Body of pancreas (tissue), 4 donors: ENCODE measurements around the gene FCN1. TPM values are rescaled to one million over a fixed set of nuclear protein-coding genes. Genes with fewer than 3 reads are reported as not detected.

Experiments used
- ATAC-seq: fragments of 150-250 bp; one replicate; pipeline ENCODE4 v1.9.1; 2016
- DNase-seq, 4 donors: peaks; one replicate each; pipeline ENCODE4 v3.0.0-alpha.2; 2019
- H3K27ac ChIP-seq, 4 donors: fragments of 200-600 bp; sonication (generic); 1 replicate in 3 of 4; 2 replicates in 1 of 4; pipeline versions ENCODE4 v1.5.1 to v1.6.1; 2016 to 2019; ENCODE audit warnings: mild to moderate bottlenecking in 1 of 4, mixed read lengths in 1 of 4, moderate library complexity in 1 of 4
- H3K27me3 ChIP-seq, 2 donors: fragments of 200-600 bp; sonication (generic); one replicate each; pipeline ENCODE4 v1.6.0; 2016; ENCODE audit warnings: mild to moderate bottlenecking in 1 of 2
- H3K36me3 ChIP-seq, 2 donors: fragments of 200-600 bp; sonication (generic); replicated peaks in 1 of 2; 2 replicates each; pipeline ENCODE4 v1.5.1; 2016; ENCODE audit warnings: low read depth in 2 of 2; ENCODE audit not compliant: insufficient read depth in 1 of 2
- H3K4me1 ChIP-seq: fragments of 200-600 bp; sonication (generic); one replicate; pipeline ENCODE4 v1.6.0; 2016
- H3K4me3 ChIP-seq, 2 donors: fragments of 200-600 bp; sonication (generic); 1 replicate in 1 of 2; 2 replicates in 1 of 2; pipeline ENCODE4 v1.5.1; 2016 to 2019
- H3K9me3 ChIP-seq, 3 donors: fragments of 200-600 bp; sonication (generic); 1 replicate in 2 of 3; 2 replicates in 1 of 3; pipeline ENCODE4 v1.5.1; 2016
- POLR2A ChIP-seq, 3 donors: fragments of 450-650 bp; IDR thresholded peaks; one replicate each; pipeline ENCODE4 v1.6.1; 2016; ENCODE audit warnings: antibody characterized with exemption in 3 of 3, mild to moderate bottlenecking in 2 of 3
- WGBS, 2 donors: methylation state at CpG; one replicate each; pipeline ENCODE4 v1.1.5; 2017; 5-methylcytosine and 5-hydroxymethylcytosine counted together
- intact Hi-C: fragments of 100-400 bp; cut with DNase I; formaldehyde crosslinking; loops from one replicate; pipeline ENCODE4 v1.15.1; 2023
- total RNA-seq, 2 donors: library from RNA; depleted of rRNA; stranded (reverse); fragments of >200 nt; gene quantifications; one replicate each; pipeline ENCODE4 v1.1.0, GENCODE V29; 2016
- TF ChIP-seq, protein P1 (sequence below), 7 experiments: fragments of 450-650 bp in 4 of 7; fragments of 200-600 bp in 3 of 7; sonication (generic) in 3 of 7; IDR thresholded peaks; one replicate each; pipeline ENCODE4 v1.5.1; 2016 to 2019; ENCODE audit warnings: antibody characterized with exemption in 7 of 7

Gene FCN1
- total RNA-seq, 2 donors from 2014 or later, result not detected

DNA sequence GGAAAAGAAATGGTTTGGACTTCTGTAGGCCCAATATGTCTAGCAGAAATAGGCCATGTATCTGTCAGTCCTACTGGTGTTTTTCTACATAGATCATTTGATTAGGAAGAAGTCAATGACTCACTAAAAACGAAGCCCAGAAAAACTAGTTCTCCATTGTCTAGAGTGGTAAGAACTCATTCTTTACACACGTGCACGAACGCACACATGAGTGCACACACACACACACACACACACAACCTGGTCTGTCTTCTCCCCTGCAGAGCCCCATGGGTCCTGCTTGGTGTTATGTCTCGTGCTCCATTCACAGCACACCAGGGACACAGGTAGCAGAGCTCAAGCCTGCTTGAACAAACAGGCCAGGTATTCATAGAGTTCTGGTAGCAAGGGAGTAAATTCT lies 14.9 kb upstream of the FCN1 start:
- TF ChIP-seq POLR2A (IDR thresholded peaks at IDR 0.05), result no peak
- TF ChIP-seq, protein P1, sequence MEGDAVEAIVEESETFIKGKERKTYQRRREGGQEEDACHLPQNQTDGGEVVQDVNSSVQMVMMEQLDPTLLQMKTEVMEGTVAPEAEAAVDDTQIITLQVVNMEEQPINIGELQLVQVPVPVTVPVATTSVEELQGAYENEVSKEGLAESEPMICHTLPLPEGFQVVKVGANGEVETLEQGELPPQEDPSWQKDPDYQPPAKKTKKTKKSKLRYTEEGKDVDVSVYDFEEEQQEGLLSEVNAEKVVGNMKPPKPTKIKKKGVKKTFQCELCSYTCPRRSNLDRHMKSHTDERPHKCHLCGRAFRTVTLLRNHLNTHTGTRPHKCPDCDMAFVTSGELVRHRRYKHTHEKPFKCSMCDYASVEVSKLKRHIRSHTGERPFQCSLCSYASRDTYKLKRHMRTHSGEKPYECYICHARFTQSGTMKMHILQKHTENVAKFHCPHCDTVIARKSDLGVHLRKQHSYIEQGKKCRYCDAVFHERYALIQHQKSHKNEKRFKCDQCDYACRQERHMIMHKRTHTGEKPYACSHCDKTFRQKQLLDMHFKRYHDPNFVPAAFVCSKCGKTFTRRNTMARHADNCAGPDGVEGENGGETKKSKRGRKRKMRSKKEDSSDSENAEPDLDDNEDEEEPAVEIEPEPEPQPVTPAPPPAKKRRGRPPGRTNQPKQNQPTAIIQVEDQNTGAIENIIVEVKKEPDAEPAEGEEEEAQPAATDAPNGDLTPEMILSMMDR (IDR thresholded peaks at IDR 0.05), result no peak
- intact Hi-C loops, result no loop called here
- no peak for DNase-seq
- Histone ChIP-seq H3K4me3 (no peak overlapping the region), H3K36me3 (no peaks in the 10 kb centered on the region), H3K27me3 (peaks cover 0 to 4% of the 10 kb centered on the region in 2 donors), H3K4me1 (no peaks in the 10 kb centered on the region), H3K9me3 (no peaks in the 10 kb centered on the region), H3K27ac (no peak overlapping the region)
- ATAC-seq, result no peak
- 75 to 80% methylated on average over 4 to 5 of the region's 5 CpGs for WGBS, 2 donors

DNA sequence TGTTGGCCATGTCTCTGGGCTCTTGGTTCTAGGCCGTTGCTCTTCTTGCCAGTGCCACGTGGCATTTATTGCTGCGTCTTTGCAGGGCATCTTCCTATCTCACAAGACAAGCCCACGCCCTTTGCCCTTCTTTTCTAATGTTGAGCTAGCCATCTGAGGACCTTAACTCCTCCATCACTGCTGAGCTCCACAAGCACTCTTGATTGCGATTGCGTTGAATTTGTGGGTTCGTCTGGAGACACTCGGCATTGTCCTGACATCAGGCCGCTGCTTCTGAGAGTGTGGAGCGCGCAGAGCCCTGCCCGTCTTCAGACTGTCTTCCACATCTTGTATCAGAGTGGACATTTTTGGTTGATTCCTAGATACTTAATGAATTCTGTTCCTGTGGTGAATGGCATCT lies 14.5 kb upstream of the FCN1 start:
- intact Hi-C loops, result no loop called here
- TF ChIP-seq, protein P1 (IDR thresholded peaks at IDR 0.05), result no peak
- no peak for TF ChIP-seq POLR2A (IDR thresholded peaks at IDR 0.05)
- H3K4me3 ChIP-seq, result no peak overlapping the region
- H3K9me3 ChIP-seq, result no peaks in the 10 kb centered on the region
- peaks cover 0 to 4% of the 10 kb centered on the region in 2 donors for H3K27me3 ChIP-seq
- 82 to 90% methylated on average over 12 of the region's 12 CpGs for WGBS, 2 donors
- H3K36me3 ChIP-seq, result no peaks in the 10 kb centered on the region
- no peaks in the 10 kb centered on the region for H3K4me1 ChIP-seq
- DNase-seq (no peak), ATAC-seq (no peak)
- no peak overlapping the region for H3K27ac ChIP-seq

DNA sequence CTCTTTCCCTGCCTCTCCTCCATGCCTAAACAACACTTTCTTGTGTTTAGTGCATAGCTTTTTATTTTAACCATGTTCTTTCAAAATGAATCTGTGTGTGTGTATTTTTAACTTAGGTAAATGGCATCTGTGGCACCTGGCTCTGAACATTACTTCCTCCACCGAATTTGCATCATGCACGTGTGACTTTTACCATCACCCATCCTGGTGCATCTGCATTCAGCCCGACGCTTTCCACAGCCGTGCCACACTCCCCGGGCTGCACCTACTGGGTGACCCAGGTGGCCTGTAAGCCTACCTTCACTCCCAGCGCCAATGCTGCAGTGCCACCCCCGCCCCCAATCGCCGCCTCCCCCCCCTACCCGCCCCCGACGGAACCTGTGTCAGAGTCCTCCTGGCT lies 12.7 kb upstream of the FCN1 start:
- peaks cover 0 to 4% of the 10 kb centered on the region in 2 donors for H3K27me3 ChIP-seq

DNA sequence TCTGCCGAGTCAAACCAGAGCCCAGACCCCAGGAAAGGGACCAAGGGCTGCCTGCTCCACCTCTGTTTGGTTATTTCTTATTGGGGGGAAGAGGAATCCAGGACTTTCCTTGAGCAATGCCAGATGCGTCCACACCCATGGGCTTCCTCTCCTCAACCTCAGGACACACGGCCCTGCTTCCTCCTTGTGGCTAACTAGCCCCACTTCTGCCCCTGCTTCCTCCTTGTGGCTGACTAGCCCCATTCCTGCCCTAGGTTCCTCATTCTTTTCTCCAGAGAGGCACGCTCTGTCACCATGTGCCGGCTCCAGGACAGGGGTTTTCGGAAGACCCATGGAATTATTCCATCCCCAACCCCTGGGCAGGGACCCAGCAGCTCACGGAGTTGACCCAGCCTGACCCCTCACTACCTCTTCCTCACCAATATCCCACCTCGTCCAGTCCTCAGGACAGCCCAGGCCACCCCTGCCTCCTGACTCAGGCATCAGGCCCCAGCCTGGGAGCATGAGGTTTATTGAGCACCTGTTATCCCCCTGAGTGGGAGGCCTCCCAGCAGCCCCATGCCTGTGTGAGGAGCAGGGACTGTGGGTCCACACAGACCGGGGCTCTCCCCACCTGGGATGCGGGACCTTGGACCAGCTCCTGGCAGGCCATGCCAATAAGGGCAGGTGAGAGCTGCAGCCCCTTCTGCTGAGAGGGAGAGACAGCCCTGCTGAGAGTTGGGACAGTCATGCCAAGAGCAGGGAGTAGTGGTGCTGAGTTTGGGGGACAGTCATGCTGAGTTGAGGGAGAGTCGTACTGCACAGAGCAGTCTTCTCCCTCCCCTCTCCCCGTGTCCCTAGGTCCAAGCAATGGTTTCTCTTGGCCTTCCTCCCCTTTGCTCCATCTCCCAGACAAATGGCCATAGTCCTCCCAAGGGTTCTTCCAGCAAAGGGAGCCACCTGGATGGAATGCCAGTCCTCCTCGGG lies 11.8 kb upstream of the FCN1 start:
- WGBS, 2 donors, result 46 to 54% methylated on average over 9 to 13 of the region's 13 CpGs
- ATAC-seq (no peak), DNase-seq (peak in 1 of 4 donors; percentile 69)
- H3K27me3 ChIP-seq, result peaks cover 0 to 4% of the 10 kb centered on the region in 2 donors
- no peaks in the 10 kb centered on the region for H3K36me3 ChIP-seq
- H3K9me3 ChIP-seq, result no peaks in the 10 kb centered on the region
- H3K4me1 ChIP-seq, result no peaks in the 10 kb centered on the region
- H3K27ac ChIP-seq, result no peak overlapping the region
- intact Hi-C loops, result no loop called here
- H3K4me3 ChIP-seq, result no peak overlapping the region
- TF ChIP-seq POLR2A (IDR thresholded peaks at IDR 0.05), result no peak
- TF ChIP-seq, protein P1 (IDR thresholded peaks at IDR 0.05), result no peak

More for the DNA sequence above, 12.7 kb upstream of the FCN1 start:
- intact Hi-C loops, result no loop called here
- 72 to 73% methylated on average over 9 to 12 of the region's 13 CpGs for WGBS, 2 donors
- Histone ChIP-seq H3K9me3 (no peaks in the 10 kb centered on the region), H3K27ac (no peak overlapping the region), H3K36me3 (no peaks in the 10 kb centered on the region), H3K4me3 (no peak overlapping the region), H3K4me1 (no peaks in the 10 kb centered on the region)
- ATAC-seq (no peak), DNase-seq (no peak)
- TF ChIP-seq POLR2A (IDR thresholded peaks at IDR 0.05), result no peak
- TF ChIP-seq, protein P1 (IDR thresholded peaks at IDR 0.05), result no peak
